Peyer's patch (tissue), 4 donors: Measurements from ENCODE around the gene NPFFR1. TPM values are rescaled to one million over a fixed set of nuclear protein-coding genes. Genes with fewer than 3 reads are reported as not detected.

Experiments used
- DNase-seq, 3 donors: peaks; one replicate each; pipeline ENCODE4 v3.0.0-alpha.2; 2017 to 2019
- H3K27ac ChIP-seq, 4 donors: fragments of 200-600 bp; sonication (generic); one replicate each; pipeline ENCODE4 v1.5.1; 2016 to 2019
- H3K27me3 ChIP-seq, 2 donors: fragments of 200-600 bp; sonication (generic); one replicate each; pipeline ENCODE4 v1.5.1; 2019
- H3K36me3 ChIP-seq, 3 donors: fragments of 200-600 bp; sonication (generic); one replicate each; pipeline ENCODE4 v1.5.1; 2016 to 2019
- H3K4me1 ChIP-seq, 4 donors: fragments of 200-600 bp; sonication (generic); one replicate each; pipeline ENCODE4 v1.5.1; 2016 to 2019
- H3K4me3 ChIP-seq, 4 donors: fragments of 200-600 bp; sonication (generic); 1 replicate in 3 of 4; 2 replicates in 1 of 4; pipeline ENCODE4 v1.5.1; 2016 to 2019; ENCODE audit warnings: mild to moderate bottlenecking in 1 of 4
- H3K9me3 ChIP-seq, 4 donors: fragments of 200-600 bp; sonication (generic); one replicate each; pipeline ENCODE4 v1.5.1; 2016 to 2019; ENCODE audit warnings: mild to moderate bottlenecking in 1 of 4
- POLR2A ChIP-seq, 2 donors: fragments of 450-650 bp; IDR thresholded peaks; one replicate each; pipeline ENCODE4 v1.5.1; 2017; ENCODE audit warnings: antibody characterized with exemption in 2 of 2, mild to moderate bottlenecking in 2 of 2, moderate library complexity in 2 of 2
- total RNA-seq, 4 donors: library from RNA; depleted of rRNA; stranded (reverse); fragments of >200 nt; gene quantifications; one replicate each; pipeline ENCODE4 v1.1.0, GENCODE V29; 2016
- TF ChIP-seq, protein P1 (sequence below), 6 experiments: fragments of 450-650 bp in 4 of 6; fragments of 200-600 bp in 2 of 6; sonication (generic) in 1 of 6; IDR thresholded peaks; one replicate each; pipeline ENCODE4 v1.5.1; 2017 to 2019; ENCODE audit warnings: antibody characterized with exemption in 6 of 6, mild to moderate bottlenecking in 3 of 6, moderate library complexity in 1 of 6

Gene NPFFR1
- total RNA-seq, 4 donors from 2014 or later, result not detected

DNA sequence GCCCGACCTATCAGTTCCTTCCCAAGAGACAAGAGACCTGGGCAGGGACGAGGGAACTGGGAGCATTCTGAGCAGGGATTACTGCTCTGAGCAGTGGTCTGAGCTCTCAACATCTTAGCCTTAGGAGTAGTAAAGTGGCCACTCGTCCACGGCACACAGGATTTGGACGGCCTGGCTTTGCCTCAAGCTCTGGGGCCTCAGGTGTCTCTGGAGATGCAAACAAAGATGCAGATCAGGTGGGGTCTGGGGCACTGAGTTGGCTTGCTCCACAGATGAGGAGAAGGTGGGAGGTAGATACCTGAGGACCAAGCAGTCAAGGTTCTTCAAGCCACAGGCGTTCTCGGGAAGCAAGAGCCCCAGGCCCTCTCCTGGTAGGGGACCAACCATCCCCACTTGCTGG lies 16.1 kb upstream of the NPFFR1 start:
- Histone ChIP-seq H3K27ac (no peak overlapping the region), H3K4me1 (no peaks in the 10 kb centered on the region), H3K36me3 (no peaks in the 10 kb centered on the region), H3K27me3 (no peaks in the 10 kb centered on the region), H3K9me3 (no peaks in the 10 kb centered on the region), H3K4me3 (no peak overlapping the region)
- TF ChIP-seq POLR2A (IDR thresholded peaks at IDR 0.05), result no peak
- TF ChIP-seq, protein P1, sequence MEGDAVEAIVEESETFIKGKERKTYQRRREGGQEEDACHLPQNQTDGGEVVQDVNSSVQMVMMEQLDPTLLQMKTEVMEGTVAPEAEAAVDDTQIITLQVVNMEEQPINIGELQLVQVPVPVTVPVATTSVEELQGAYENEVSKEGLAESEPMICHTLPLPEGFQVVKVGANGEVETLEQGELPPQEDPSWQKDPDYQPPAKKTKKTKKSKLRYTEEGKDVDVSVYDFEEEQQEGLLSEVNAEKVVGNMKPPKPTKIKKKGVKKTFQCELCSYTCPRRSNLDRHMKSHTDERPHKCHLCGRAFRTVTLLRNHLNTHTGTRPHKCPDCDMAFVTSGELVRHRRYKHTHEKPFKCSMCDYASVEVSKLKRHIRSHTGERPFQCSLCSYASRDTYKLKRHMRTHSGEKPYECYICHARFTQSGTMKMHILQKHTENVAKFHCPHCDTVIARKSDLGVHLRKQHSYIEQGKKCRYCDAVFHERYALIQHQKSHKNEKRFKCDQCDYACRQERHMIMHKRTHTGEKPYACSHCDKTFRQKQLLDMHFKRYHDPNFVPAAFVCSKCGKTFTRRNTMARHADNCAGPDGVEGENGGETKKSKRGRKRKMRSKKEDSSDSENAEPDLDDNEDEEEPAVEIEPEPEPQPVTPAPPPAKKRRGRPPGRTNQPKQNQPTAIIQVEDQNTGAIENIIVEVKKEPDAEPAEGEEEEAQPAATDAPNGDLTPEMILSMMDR (IDR thresholded peaks at IDR 0.05), result no peak
- DNase-seq, result no peak

DNA sequence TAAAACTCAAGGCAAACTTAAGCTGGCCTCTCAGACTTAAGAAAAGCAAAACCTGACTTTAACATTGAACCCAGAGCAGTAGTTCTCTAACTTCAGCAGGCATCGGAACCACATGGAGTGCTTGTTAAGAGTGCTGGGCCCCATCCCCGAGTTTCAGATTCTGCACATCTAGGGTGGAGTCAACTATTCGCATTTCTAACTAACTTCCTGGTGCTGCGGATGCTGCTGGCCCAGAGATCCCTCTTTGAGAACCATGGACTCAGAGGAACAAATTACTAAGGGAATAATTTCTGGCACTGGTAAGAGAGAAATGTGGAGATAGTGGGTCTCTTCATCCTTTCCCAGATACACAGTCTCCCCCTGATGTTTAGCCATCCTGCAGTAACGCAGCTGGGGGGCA lies 14.6 kb upstream of the NPFFR1 start:
- H3K36me3 ChIP-seq, result no peaks in the 10 kb centered on the region

DNA sequence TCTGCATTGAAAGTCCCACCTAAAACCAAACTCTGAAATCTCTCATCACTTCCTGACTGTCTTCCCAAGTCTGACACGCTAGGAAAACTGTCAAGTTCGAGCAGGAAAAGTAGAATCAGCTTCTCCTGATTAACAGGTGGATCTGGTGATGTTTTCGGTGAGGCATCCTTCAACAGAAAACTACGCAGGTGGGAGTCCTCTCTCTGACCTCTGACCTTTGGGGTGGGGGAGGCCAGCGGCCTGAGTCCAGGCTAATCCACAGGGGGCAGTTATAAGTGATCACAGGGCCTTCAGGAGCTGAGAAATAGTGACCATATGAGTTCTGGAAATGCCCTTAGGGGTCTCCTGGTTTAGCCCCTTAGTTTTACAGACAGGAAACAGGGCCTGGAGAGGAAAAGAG lies 13.4 kb upstream of the NPFFR1 start:
- Histone ChIP-seq H3K36me3 (no peaks in the 10 kb centered on the region), H3K27ac (peak overlapping the region in 2 of 4 donors; percentile 51 to 66), H3K4me1 (no peaks in the 10 kb centered on the region), H3K9me3 (no peaks in the 10 kb centered on the region), H3K4me3 (no peak overlapping the region), H3K27me3 (no peaks in the 10 kb centered on the region)
- TF ChIP-seq, protein P1 (IDR thresholded peaks at IDR 0.05), result no peak
- TF ChIP-seq POLR2A (IDR thresholded peaks at IDR 0.05), result no peak
- DNase-seq, result no peak

More for the DNA sequence above, 14.6 kb upstream of the NPFFR1 start:
- Histone ChIP-seq H3K4me3 (no peak overlapping the region), H3K4me1 (no peaks in the 10 kb centered on the region), H3K27me3 (no peaks in the 10 kb centered on the region), H3K9me3 (no peaks in the 10 kb centered on the region), H3K27ac (no peak overlapping the region)
- no peak for DNase-seq
- TF ChIP-seq, protein P1 (IDR thresholded peaks at IDR 0.05), result no peak
- no peak for TF ChIP-seq POLR2A (IDR thresholded peaks at IDR 0.05)

DNA sequence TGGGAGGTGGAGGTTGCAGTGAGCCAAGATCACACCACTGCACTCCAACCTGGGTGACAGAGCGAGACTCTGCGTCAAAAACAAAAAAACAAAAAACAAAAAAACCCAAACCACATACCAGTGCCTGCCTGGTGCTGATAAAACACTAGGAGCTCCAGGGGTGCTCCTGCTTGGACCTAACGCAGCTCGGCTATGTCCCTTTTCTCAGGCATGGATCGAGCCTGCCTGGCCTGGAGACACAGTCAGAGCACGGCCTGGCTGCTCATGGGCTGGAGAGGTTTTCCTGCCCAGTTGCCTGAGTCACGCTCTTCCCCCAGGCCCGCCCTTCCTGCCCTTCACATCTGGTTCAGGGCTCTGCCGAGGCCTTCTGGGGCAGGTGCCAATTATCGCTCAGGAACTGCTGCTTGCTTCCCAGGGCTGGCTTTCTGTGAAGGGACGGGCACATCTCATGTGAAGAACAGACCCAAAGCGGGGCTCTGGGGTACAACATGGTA lies 12.6 kb upstream of the NPFFR1 start:
- DNase-seq, result peak in 2 of 3 donors; percentile 28 to 74
- Histone ChIP-seq H3K9me3 (no peaks in the 10 kb centered on the region), H3K27me3 (no peaks in the 10 kb centered on the region), H3K4me3 (no peak overlapping the region), H3K36me3 (no peaks in the 10 kb centered on the region), H3K4me1 (no peaks in the 10 kb centered on the region), H3K27ac (peak overlapping the region in 3 of 4 donors; percentile 20 to 66 (median 51))
- TF ChIP-seq, protein P1 (IDR thresholded peaks at IDR 0.05), result no peak
- no peak for TF ChIP-seq POLR2A (IDR thresholded peaks at IDR 0.05)

DNA sequence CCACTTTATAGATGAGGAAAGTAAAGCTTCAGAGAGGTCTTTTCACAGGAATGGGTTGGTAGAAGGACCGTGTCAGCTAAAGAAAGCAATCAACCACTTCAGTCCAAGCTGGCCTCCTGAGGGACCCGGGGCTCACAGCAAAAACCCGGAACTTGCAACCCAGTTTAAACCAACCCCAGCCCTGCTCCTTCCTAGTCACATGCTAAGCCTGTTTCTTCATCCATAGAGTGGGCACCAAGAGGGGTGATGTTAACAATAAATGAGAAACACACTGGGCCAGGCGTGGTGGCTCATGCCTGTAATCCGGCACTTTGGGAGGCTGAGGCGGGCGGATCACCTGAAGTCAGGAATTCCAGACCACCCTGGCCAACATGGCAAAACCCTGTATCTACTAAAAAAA lies 12.1 kb upstream of the NPFFR1 start:
- DNase-seq, result no peak
- no peak for TF ChIP-seq POLR2A (IDR thresholded peaks at IDR 0.05)
- TF ChIP-seq, protein P1 (IDR thresholded peaks at IDR 0.05), result no peak
- H3K27me3 ChIP-seq, result no peaks in the 10 kb centered on the region
- H3K9me3 ChIP-seq, result no peaks in the 10 kb centered on the region
- H3K27ac ChIP-seq, result peak overlapping the region in 3 of 4 donors; percentile 20 to 66 (median 51)
- no peaks in the 10 kb centered on the region for H3K4me1 ChIP-seq
- H3K4me3 ChIP-seq, result no peak overlapping the region
- H3K36me3 ChIP-seq, result no peaks in the 10 kb centered on the region

DNA sequence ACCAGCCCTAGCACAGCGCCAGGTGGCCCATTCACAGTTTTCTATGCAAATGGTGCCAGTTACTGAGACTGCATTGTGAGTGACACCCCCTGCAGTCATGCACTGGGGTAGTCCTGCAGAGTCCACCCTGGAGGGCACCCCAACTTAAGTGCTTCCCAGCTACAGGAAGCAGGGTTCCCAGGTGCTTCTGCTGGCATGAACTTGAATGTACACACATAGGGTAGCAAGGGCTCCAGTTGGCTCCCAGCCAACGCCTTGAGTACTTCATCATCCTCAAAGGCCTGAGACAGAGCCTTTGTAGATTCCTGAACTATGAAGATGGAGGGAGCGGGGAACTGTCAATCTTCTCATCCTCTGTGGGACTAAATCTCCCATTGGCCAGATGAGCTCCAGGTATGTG lies 11.5 kb upstream of the NPFFR1 start:
- no peaks in the 10 kb centered on the region for H3K27me3 ChIP-seq
- no peak overlapping the region for H3K27ac ChIP-seq
- H3K4me1 ChIP-seq, result no peaks in the 10 kb centered on the region
- no peak for TF ChIP-seq POLR2A (IDR thresholded peaks at IDR 0.05)
- TF ChIP-seq, protein P1 (IDR thresholded peaks at IDR 0.05), result no peak
- H3K9me3 ChIP-seq, result no peaks in the 10 kb centered on the region
- no peak overlapping the region for H3K4me3 ChIP-seq
- DNase-seq, result no peak
- H3K36me3 ChIP-seq, result no peaks in the 10 kb centered on the region
